Aorta (tissue), 5 donors: ENCODE measurements around the gene CIZ1. TPM values are rescaled to one million over a fixed set of nuclear protein-coding genes. Genes with fewer than 3 reads are reported as not detected.

Experiments used
- ATAC-seq: fragments of 200-7000 bp; cut with Tn5 transposase; one replicate; pipeline ENCODE4 v1.9.1; 2022; ENCODE audit warnings: moderate library complexity; ENCODE audit not compliant: low FRiP score
- DNase-seq, 2 donors: peaks; one replicate each; pipeline ENCODE4 v3.0.0-alpha.2; 2020
- H3K27ac ChIP-seq, 2 donors: one replicate each; pipeline ENCODE4 v1.5.1; 2013; ENCODE audit warnings: low read length in 2 of 2, mild to moderate bottlenecking in 2 of 2, moderate library complexity in 2 of 2, control low read depth in 1 of 2, inconsistent platforms in 1 of 2, low read depth in 1 of 2
- H3K27me3 ChIP-seq, 2 donors: one replicate each; pipeline ENCODE4 v1.6.1; 2013; ENCODE audit warnings: control low read depth in 1 of 2, low read length in 1 of 2, mild to moderate bottlenecking in 1 of 2, moderate library complexity in 1 of 2; ENCODE audit not compliant: insufficient read depth in 2 of 2, control insufficient read depth in 1 of 2
- H3K36me3 ChIP-seq, 2 donors: one replicate each; pipeline ENCODE4 v1.6.1; 2013; ENCODE audit warnings: control low read depth in 1 of 2, low read length in 1 of 2, mild to moderate bottlenecking in 1 of 2; ENCODE audit not compliant: insufficient read depth in 2 of 2, control insufficient read depth in 1 of 2
- H3K4me1 ChIP-seq, 2 donors: one replicate each; pipeline ENCODE4 v1.6.1; 2013; ENCODE audit warnings: low read length in 2 of 2, control low read depth in 1 of 2, mild to moderate bottlenecking in 1 of 2, moderate library complexity in 1 of 2; ENCODE audit not compliant: insufficient read depth in 2 of 2, control insufficient read depth in 1 of 2
- H3K4me3 ChIP-seq, 2 donors: one replicate each; pipeline ENCODE4 v1.5.1; 2013; ENCODE audit warnings: low read length in 2 of 2, control low read depth in 1 of 2, mild to moderate bottlenecking in 1 of 2
- H3K9me3 ChIP-seq: one replicate; pipeline ENCODE4 v1.6.1; 2013; ENCODE audit warnings: mild to moderate bottlenecking, low read length; ENCODE audit not compliant: control insufficient read depth
- WGBS, 2 donors: extraction: QIAGEN DNeasy Blood & Tissue Kit; methylation state at CpG; one replicate each; pipeline ENCODE4 v1.1.7; 2013; 5-methylcytosine and 5-hydroxymethylcytosine counted together
- intact Hi-C, 2 donors: fragments of 100-400 bp; cut with DNase I; formaldehyde crosslinking; loops; one replicate each; pipeline versions ENCODE4 v1.14.2 to v1.15.0; 2022
- polyA plus RNA-seq, 2 donors: library from polyadenylated mRNA; stranded (reverse); fragments of 200-250 nt; gene quantifications; one replicate each; pipeline ENCODE4 v1.2.3, GENCODE V29; 2013
- total RNA-seq, 2 donors: library from RNA; stranded (reverse); fragmentation: NEBNext Ultra II Directional; extraction: Animal tissue kit (Norgen Biotek cat#: 25700); gene quantifications; one replicate each; pipeline ENCODE4 v1.2.1, GENCODE V29; 2021
- donor health status: healthy with polysubstance abuse.
- donor health status: Bipolar disorder and iron deficiency.
- donor health status: DM: no; HTN: no; CAD: no.
- donor health status: DM: no; HTN: no; CAD: no.
- donor health status: DM: yes; HTN: yes; CAD: no.

CIZ1 gene
- total and polyA plus RNA-seq, 4 donors = 38.4 to 117 (median 74.7) TPM

DNA sequence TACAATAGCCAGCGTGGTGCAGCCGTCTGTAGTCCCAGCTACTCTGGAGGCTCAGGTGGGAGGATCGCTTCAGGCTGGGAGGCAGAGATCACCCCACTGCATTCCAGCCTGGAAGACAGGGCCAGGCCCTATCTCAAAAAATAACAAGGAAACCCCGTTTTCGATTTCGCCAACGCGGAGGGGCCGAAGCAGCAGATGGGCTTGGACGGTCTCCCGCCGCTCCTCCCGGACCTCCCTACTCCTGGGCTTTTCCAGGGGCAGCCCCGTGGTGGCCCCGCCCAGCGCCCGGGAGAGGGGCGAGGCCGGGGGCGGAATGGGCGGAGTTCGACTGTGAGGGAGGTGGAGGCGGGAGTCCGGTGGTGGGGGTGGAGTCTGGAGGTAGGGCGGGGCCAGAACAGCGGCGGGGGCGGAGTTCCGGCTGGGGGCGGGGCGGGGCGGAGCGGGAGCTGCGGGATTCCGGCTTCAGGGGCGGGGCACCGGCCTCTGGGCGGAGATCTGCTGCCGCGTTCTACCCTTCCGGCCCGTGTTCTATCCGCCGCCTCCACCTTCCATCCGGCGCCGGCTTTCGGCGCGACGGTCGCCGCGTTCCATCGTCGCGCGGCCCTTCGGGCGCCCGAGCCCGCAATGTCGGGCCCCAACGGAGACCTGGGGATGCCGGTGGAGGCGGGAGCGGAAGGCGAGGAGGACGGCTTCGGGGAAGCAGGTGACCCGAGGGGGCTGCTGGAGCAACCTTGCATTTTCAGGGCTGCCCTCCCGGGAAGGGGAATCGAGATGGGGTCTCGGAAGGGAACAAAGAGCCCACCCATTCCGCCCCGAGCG lies 31.4 kb downstream of the CIZ1 start, which contains the start of gene BBLN:
BBLN (plus strand) TSS at position 482 of the 819 bp plus-strand sequence; CDS start at position 625, 143 bp downstream.
- peak within 1 kb of the TSS in 1 of 2 donors; percentile 49 for H3K27ac ChIP-seq
- 0 to 1% methylated on average over 64 to 77 of the region's 77 CpGs for WGBS, 2 donors

GRCh38 chr9:128159522-128159783 lies 31.9 kb downstream of the CIZ1 start:
- Histone ChIP-seq H3K4me3 (no peak overlapping the region), H3K4me1 (no peaks in the 10 kb centered on the region), H3K27ac (peak overlapping the region in 1 of 2 donors; percentile 4), H3K9me3 (no peaks in the 10 kb centered on the region), H3K36me3 (no peaks in the 10 kb centered on the region), H3K27me3 (no peaks in the 10 kb centered on the region)
- intact Hi-C loops = no loop called here
- DNase-seq = no peak
- 33 to 37% methylated on average over 11 of the region's 11 CpGs for WGBS, 2 donors
- peak; percentile 3 for ATAC-seq

More for the DNA sequence above, 31.4 kb downstream of the CIZ1 start, which contains the start of gene BBLN:
- Histone ChIP-seq H3K27me3 (no peaks in the 10 kb centered on the region), H3K4me1 (no peaks in the 10 kb centered on the region), H3K36me3 (no peaks in the 10 kb centered on the region), H3K9me3 (no peaks in the 10 kb centered on the region), H3K4me3 (peak within 1 kb of the TSS; percentile 65 to 93)
- peak; percentile 96 to 98 for DNase-seq
- ATAC-seq = peak; percentile 96
- intact Hi-C loops = no loop called here

DNA sequence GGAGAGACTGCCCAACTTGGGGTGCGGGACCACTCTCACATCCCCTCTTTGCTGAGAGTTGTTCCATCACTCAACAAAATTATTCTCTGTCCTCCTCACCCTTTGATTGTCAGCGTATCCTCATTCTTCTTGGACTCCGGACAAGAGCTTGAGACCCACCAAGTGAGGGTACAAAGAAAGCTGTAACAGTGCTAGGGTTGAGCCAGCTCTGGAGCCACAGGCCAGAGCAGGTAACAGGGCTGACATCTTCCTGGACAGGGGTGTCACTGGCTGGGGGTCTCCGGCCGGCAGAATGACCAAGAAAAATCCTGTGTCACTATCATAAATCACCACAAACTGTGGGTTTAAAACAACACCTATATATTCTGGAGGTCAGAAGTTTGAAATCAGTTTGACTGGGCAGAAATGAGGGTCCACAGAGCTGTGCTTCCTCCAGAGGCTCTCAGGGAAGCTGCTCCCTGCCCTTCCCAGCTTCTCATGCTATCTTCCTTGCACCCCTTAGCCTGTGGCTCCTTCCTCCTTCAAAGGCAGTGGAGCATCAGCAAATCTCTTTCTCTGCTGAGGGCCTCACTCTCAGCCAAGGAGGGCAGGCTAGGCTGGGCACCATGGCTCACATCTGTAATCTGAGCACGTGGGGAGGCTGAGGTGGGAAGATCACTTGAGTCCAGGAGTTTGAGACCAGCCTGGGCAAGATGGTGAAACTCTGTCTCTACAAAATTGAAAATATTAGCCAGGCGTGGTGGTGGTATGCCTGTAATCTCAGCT lies 35.5 kb downstream of the CIZ1 start:
- ATAC-seq (no peak), DNase-seq (peak; percentile 9 to 38)
- no peaks in the 10 kb centered on the region for H3K4me1 ChIP-seq
- no peak overlapping the region for H3K27ac ChIP-seq
- H3K9me3 ChIP-seq = no peaks in the 10 kb centered on the region
- no peak overlapping the region for H3K4me3 ChIP-seq
- intact Hi-C loops = no loop called here
- H3K36me3 ChIP-seq = no peaks in the 10 kb centered on the region
- no peaks in the 10 kb centered on the region for H3K27me3 ChIP-seq
- WGBS, 2 donors = 72 to 77% methylated on average over 7 of the region's 7 CpGs

DNA sequence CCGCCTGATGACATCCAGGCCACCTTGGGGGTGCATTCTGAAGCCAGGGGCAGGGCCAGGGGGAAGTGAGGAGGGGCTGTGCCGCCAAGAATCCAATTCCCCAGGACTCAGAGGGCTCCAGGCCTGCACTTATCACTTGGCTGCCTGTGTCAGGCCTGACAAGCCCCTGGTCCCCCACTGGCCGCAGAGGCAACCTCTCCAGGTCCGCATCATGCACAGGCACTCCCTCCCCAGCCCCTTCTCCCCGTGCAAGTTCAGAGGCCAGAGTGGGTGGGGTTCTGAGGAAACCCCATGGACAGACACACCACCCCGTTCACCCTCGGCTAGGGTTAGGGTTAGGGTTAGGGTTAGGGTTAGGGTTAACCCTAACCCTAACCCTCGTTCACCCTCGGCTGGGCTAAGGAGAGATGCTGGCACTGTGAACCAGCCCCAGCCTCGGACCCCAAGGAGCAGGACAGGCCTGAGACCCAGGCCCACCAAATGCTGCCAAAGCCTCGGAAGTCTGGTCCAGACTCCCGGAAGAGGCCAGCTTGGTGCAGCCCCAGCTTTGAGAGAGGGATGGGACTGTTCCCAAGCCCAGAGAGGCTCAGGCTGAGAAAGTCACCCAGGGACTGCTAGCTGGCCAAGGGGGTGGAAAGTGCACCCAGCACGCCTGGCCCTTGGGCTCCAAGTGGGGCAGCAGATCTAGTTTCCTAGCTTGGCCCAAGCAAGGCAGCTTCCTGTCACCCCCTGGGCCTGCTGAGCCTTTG lies 37.3 kb downstream of the CIZ1 start:
- no peak overlapping the region for H3K4me3 ChIP-seq
- peak; percentile 27 to 68 for DNase-seq
- H3K36me3 ChIP-seq = no peaks in the 10 kb centered on the region
- no peaks in the 10 kb centered on the region for H3K9me3 ChIP-seq
- no peak overlapping the region for H3K27ac ChIP-seq
- no peaks in the 10 kb centered on the region for H3K4me1 ChIP-seq
- no peaks in the 10 kb centered on the region for H3K27me3 ChIP-seq
- no peak for ATAC-seq
- intact Hi-C loops = no loop called here
- WGBS, 2 donors = 85 to 87% methylated on average over 13 of the region's 13 CpGs

DNA sequence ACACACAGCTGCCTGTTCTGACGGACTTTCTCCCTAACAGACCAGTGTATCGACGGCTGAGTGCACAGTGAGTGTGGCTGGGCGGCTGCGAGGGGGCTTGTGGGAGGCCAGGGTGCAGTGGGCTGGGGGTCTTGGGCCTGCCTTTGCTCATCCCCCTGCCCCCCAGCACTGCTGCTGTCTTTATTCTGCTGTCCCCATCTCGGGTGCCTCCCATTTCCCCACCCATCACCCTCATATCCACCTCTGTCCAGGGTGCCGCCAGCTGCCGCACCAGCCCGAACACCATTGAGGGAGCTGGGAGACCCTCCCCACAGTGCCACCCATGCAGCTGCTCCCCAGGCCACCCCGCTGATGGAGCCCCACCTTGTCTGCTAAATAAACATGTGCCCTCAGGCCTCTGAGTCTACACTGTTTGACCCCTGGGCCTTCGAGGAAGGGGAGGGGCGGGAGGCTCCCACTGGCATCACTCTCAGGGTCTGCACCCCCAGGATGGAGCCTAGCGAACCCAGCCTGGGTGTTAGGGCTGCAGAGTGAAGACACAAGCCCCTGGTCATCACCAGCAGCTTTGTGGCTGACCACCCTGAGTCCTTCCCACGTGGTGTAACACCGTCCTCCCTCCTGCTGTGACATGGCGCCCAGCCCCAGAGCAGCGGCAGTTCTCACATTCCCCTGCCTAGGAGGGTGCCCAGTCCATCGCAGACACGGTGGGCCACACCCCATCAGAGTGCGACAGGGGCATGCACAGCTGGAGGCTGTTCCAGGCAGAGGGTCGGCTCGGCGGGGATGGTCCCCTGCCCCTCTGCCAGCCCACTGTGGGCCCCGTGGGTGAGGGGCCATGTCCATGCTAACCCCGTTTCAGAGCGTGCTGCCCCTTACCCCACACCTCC lies 38.1 kb downstream of the CIZ1 start:
- DNase-seq (peak; percentile 39 to 61), ATAC-seq (no peak)
- H3K4me1 ChIP-seq = no peaks in the 10 kb centered on the region

GRCh38 chr9:128152133-128153059 lies 39.0 kb downstream of the CIZ1 start:
- Histone ChIP-seq H3K36me3 (no peaks in the 10 kb centered on the region), H3K27me3 (no peaks in the 10 kb centered on the region), H3K4me1 (no peaks in the 10 kb centered on the region), H3K4me3 (no peak overlapping the region), H3K27ac (no peak overlapping the region), H3K9me3 (no peaks in the 10 kb centered on the region)
- no peak for ATAC-seq
- WGBS, 2 donors = 92 to 93% methylated on average over 13 of the region's 13 CpGs
- DNase-seq = peak; percentile 22 to 70
- intact Hi-C loops = no loop called here

More for the DNA sequence above, 38.1 kb downstream of the CIZ1 start:
- intact Hi-C loops = no loop called here
- Histone ChIP-seq H3K27ac (no peak overlapping the region), H3K4me3 (no peak overlapping the region), H3K9me3 (no peaks in the 10 kb centered on the region), H3K36me3 (no peaks in the 10 kb centered on the region), H3K27me3 (no peaks in the 10 kb centered on the region)
- 87 to 89% methylated on average over 26 of the region's 26 CpGs for WGBS, 2 donors

- intact Hi-C loops = no loop called here
- WGBS, 2 donors = 88% methylated on average over 16 to 18 of the region's 18 CpGs
- no peaks in the 10 kb centered on the region for H3K9me3 ChIP-seq
- H3K4me3 ChIP-seq = no peak overlapping the region
- no peaks in the 10 kb centered on the region for H3K27me3 ChIP-seq
- DNase-seq (peak; percentile 41 to 61), ATAC-seq (no peak)
- no peaks in the 10 kb centered on the region for H3K36me3 ChIP-seq
- no peaks in the 10 kb centered on the region for H3K4me1 ChIP-seq
- H3K27ac ChIP-seq = no peak overlapping the region
Measured at GRCh38 chr9:128151309-128152132, 39.9 kb downstream of the CIZ1 start.
